DOHH2 (cell line): ENCODE data around the gene REG1B.

Source experiments
- H3F3A ChIP-seq: fragments of 200-600 bp; sonication (generic), shearing (Covaris generic); 2 replicates; pipeline ENCODE4 v1.6.0; 2016; ENCODE audit warnings: antibody characterized with exemption, mild to moderate bottlenecking; ENCODE audit not compliant: control insufficient read depth, insufficient read depth
- H3K27ac ChIP-seq: fragments of 200-600 bp; sonication (generic); 2 replicates; pipeline ENCODE4 v1.5.1; 2014; ENCODE audit warnings: low read depth, mild to moderate bottlenecking, low read length, moderate library complexity
- H3K27me3 ChIP-seq: fragments of 200-600 bp; sonication (generic); 2 replicates; pipeline ENCODE4 v1.6.1; 2014; ENCODE audit warnings: mild to moderate bottlenecking, low read length, mixed read lengths; ENCODE audit not compliant: control insufficient read depth
- H3K36me3 ChIP-seq: fragments of 200-600 bp; sonication (generic); 2 replicates; pipeline ENCODE4 v1.6.1; 2014; ENCODE audit warnings: mild to moderate bottlenecking, low read length, moderate library complexity, mixed read lengths; ENCODE audit not compliant: control insufficient read depth
- H3K4me1 ChIP-seq: fragments of 200-600 bp; sonication (generic); 2 replicates; pipeline ENCODE4 v1.6.1; 2014; ENCODE audit warnings: mild to moderate bottlenecking, low read length, mixed read lengths; ENCODE audit not compliant: control insufficient read depth
- H3K4me2 ChIP-seq: fragments of 200-600 bp; sonication (generic); 2 replicates; pipeline ENCODE4 v1.6.0; 2014; ENCODE audit warnings: mild to moderate bottlenecking, low read length, moderate library complexity
- H3K4me3 ChIP-seq: fragments of 200-600 bp; sonication (generic); 2 replicates; pipeline ENCODE4 v1.5.1; 2014; ENCODE audit warnings: mild to moderate bottlenecking, low read length, mixed read lengths
- H3K79me2 ChIP-seq: fragments of 200-600 bp; sonication (generic); 2 replicates; pipeline ENCODE4 v1.6.1; 2014; ENCODE audit warnings: mild to moderate bottlenecking, low read length, mixed read lengths; ENCODE audit not compliant: control insufficient read depth
- H3K9me2 ChIP-seq: fragments of 200-600 bp; sonication (generic); replicated peaks from 2 replicates; pipeline ENCODE4 v1.6.1; 2014; ENCODE audit warnings: mild to moderate bottlenecking, low read length, mixed read lengths; ENCODE audit not compliant: control insufficient read depth
- H3K9me3 ChIP-seq: fragments of 200-600 bp; sonication (generic); 2 replicates; pipeline ENCODE4 v1.6.1; 2014; ENCODE audit warnings: antibody characterized with exemption, low read length, mixed read lengths; ENCODE audit not compliant: control insufficient read depth, insufficient read depth
- H4K20me1 ChIP-seq: fragments of 200-600 bp; sonication (generic); 2 replicates; pipeline ENCODE4 v1.6.0; 2014; ENCODE audit warnings: low read depth, mild to moderate bottlenecking, antibody characterized with exemption, low read length, moderate library complexity; ENCODE audit not compliant: control insufficient read depth, insufficient read depth
- EZH2phosphoT487 ChIP-seq: fragments of 200-600 bp; sonication (generic); IDR thresholded peaks from 2 replicates; pipeline ENCODE4 v1.6.1; 2017; ENCODE audit warnings: borderline replicate concordance, mild to moderate bottlenecking, antibody characterized with exemption, low read length, moderate library complexity, mixed read lengths
- TF ChIP-seq, protein P1 (sequence below): fragments of 200-600 bp; sonication (generic); IDR thresholded peaks from one replicate; pipeline ENCODE4 v1.5.1; 2014; ENCODE audit warnings: antibody characterized with exemption, mild to moderate bottlenecking, low read depth, low read length; ENCODE audit not compliant: poor library complexity, severe bottlenecking

Gene REG1B

DNA sequence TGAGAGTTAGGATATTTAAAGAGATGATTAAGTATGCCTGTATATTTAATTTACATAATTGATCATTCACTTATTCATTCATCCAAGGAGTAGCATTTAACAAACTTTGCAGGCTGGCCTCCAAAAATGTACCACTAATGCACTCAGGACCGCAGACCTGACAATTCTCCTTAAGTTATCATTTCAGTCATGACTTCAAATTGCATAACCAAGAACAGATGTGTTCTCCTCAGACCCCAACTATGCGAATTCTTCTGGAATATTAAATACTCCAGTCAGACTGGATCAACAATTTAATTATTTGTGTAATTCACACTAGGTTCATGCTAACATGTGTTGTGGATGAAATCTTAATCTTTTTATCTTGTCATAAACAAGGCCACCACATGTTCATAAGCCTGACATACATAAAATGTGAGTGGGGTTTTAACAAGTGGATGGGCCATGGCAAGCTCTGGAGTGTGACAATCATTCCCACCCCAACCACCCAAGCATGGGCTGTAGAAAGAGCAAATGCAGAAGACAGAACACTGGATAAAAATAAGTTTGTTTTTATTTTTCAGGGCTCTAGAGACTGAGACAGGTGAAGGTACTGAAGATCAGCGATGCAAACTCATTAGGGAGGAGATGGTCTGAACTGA, 3.2 kb downstream of the REG1B start:
- Histone ChIP-seq H3K9me2 (no peaks in the 10 kb centered on the region), H3K4me2 (no peak overlapping the region), H3K9me3 (no peaks in the 10 kb centered on the region), H4K20me1 (no peaks in the 10 kb centered on the region), H3F3A (no peaks in the 10 kb centered on the region), H3K4me3 (no peak overlapping the region), H3K27ac (no peak overlapping the region), H3K36me3 (no peaks in the 10 kb centered on the region), H3K27me3 (no peaks in the 10 kb centered on the region), H3K4me1 (no peaks in the 10 kb centered on the region), H3K79me2 (no peaks in the 10 kb centered on the region)
- TF ChIP-seq, protein P1, sequence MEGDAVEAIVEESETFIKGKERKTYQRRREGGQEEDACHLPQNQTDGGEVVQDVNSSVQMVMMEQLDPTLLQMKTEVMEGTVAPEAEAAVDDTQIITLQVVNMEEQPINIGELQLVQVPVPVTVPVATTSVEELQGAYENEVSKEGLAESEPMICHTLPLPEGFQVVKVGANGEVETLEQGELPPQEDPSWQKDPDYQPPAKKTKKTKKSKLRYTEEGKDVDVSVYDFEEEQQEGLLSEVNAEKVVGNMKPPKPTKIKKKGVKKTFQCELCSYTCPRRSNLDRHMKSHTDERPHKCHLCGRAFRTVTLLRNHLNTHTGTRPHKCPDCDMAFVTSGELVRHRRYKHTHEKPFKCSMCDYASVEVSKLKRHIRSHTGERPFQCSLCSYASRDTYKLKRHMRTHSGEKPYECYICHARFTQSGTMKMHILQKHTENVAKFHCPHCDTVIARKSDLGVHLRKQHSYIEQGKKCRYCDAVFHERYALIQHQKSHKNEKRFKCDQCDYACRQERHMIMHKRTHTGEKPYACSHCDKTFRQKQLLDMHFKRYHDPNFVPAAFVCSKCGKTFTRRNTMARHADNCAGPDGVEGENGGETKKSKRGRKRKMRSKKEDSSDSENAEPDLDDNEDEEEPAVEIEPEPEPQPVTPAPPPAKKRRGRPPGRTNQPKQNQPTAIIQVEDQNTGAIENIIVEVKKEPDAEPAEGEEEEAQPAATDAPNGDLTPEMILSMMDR, result no peak
- TF ChIP-seq EZH2phosphoT487, result no peak

DNA sequence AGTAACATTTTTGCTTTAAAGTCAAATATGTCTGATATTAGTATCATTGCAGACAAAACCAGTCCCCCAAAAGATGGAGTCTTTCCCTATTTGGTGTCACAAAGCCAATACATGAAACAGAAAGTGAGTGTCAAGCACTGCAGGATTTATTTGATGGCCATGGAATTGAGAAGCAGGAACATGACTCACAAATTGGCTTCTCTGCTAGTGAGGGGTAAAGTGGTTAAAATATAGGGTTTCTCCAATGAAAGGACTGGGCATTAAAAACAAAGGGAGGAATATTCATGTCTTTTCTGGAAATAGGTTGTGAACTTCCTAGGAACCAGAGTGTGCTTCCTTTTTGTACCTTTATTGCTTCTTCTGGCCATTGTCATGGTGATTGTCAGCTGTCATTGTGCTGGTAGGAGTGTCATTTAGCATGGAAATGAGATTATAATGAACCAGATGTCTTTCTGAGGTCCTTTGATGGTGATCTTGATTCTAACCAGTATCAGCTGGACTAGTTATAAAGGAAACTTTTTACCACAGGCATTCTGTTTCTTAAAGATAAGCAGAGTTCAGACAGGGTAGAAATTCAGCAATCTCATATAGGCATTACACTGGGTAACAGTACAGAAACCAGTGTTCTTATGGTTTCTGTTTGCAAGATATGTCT, 4.1 kb downstream of the REG1B start:
- TF ChIP-seq EZH2phosphoT487, result no peak
- TF ChIP-seq, protein P1, result no peak

DNA sequence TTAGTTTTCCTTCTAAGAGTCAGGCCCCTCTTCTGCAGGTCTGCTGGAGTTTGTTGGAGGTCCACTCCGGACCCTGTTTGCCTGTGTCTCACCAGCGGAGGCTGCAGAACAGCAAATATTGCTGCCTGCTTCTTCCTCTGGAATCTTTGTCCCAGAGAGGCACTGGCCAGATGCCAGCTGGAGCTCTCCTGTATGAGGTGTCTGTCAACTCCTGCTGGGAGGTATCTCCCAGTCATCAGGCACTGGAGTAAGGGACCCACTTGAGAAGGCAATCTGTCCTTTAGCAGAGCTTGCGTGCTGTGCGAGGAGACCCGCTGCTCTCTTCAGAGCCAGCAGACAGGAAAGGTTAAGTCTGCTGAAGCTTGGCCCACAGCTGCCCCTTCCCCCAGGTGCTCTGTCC, 4.8 kb downstream of the REG1B start:
- Histone ChIP-seq H3K4me1 (no peaks in the 10 kb centered on the region), H3K9me2 (no peaks in the 10 kb centered on the region), H3K27ac (no peak overlapping the region), H3K4me2 (no peak overlapping the region), H4K20me1 (no peaks in the 10 kb centered on the region), H3F3A (no peaks in the 10 kb centered on the region), H3K9me3 (no peaks in the 10 kb centered on the region), H3K4me3 (no peak overlapping the region), H3K36me3 (no peaks in the 10 kb centered on the region), H3K79me2 (no peaks in the 10 kb centered on the region), H3K27me3 (no peaks in the 10 kb centered on the region)
- no peak for TF ChIP-seq EZH2phosphoT487
- TF ChIP-seq, protein P1, result no peak

More for the DNA sequence above, 4.1 kb downstream of the REG1B start:
- Histone ChIP-seq H3K4me1 (no peaks in the 10 kb centered on the region), H3K79me2 (no peaks in the 10 kb centered on the region), H3K4me2 (no peak overlapping the region), H3K9me2 (no peaks in the 10 kb centered on the region), H3K27me3 (no peaks in the 10 kb centered on the region), H3K4me3 (no peak overlapping the region), H3K27ac (no peak overlapping the region), H3K9me3 (no peaks in the 10 kb centered on the region), H3F3A (no peaks in the 10 kb centered on the region), H4K20me1 (no peaks in the 10 kb centered on the region), H3K36me3 (no peaks in the 10 kb centered on the region)
